ENCODE results near the gene PTGDR.
A peak's percentile ranks its signal among the peaks of the same experiment; 100 is the strongest.

Gene PTGDR

DNA sequence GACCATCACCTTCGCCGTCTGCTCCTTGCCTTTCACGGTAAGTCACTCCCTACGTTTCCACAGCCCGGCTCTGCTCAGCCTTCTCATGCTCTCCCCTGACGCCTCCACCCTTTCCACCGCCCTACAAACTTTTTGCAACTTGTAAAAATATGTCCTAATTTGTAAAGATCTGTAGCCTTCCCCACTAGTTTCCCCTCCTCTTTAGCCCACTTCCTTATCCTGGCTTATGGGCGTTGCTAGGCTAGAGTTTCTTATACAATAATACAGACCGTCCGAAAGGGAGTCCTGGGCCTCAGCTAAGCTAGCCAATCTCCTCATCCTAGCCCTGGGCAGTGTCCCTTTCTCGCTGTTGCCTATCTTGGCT, 47.8 kb downstream of the PTGDR start:
- Histone ChIP-seq H3K4me3 (peak overlapping the region; percentile 69 to 94 (median 88)), H3K9ac (peak overlapping the region; percentile 85 to 95 (median 89))

DNA sequence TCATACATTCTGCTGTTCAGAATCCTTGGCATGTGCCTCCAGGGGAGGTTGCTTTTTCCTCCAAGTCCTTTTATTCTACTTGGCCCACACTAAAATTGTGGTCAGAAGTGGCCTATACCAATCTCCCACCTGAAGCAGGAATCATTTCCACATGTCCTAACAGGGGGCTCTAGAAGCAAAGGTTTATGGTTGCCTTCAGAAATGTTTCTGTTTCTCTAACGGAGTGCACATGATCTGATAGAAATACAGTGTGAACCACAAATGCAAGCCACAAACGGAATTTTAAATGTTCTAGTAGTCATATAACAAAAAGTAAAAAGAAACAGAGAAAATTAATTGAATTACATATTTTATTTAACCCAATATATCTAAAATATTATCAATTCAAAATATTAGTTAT, 50.6 kb downstream of the PTGDR start:
- H3K4me1 ChIP-seq, result peaks cover 27 to 50% (median 37%) of the 10 kb centered on the region in 10 experiments
- peaks cover 0 to 18% (median 0%) of the 10 kb centered on the region in 11 experiments; a peak in 5 of 22 replicates for H4K20me1 ChIP-seq
- H3K36me3 ChIP-seq, result peaks cover 14 to 48% (median 44%) of the 10 kb centered on the region in 11 experiments; a peak in 21 of 22 replicates
- H3K9me3 ChIP-seq (replicated peaks in 1 of 11), result peaks cover 34 to 47% (median 44%) of the 10 kb centered on the region in 11 experiments
- peak overlapping the region in 9 of 11 experiments; percentile 87 to 96 (median 90); a peak in 19 of 22 replicates for H3K27ac ChIP-seq
- peak overlapping the region; percentile 85 to 99 (median 97) for H3K4me2 ChIP-seq
- no peaks in the 10 kb centered on the region for H3K27me3 ChIP-seq
- peak overlapping the region in 10 of 11 experiments; percentile 36 to 95 (median 88); a peak in 18 of 22 replicates for H3K9ac ChIP-seq
- TF ChIP-seq Cebpa-rat (IDR thresholded peaks at IDR 0.05), result no peak
- H3K4me3 ChIP-seq, result peak overlapping the region in 9 of 10 experiments; percentile 76 to 94 (median 88); a peak in 17 of 20 replicates

More for the DNA sequence above, 47.8 kb downstream of the PTGDR start:
- H3K4me1 ChIP-seq, result peaks cover 53 to 75% (median 64%) of the 10 kb centered on the region in 10 experiments
- H3K27ac ChIP-seq, result peak overlapping the region; percentile 78 to 96 (median 90); a peak in 21 of 22 replicates
- peaks cover 7 to 20% (median 17%) of the 10 kb centered on the region in 11 experiments for H3K9me3 ChIP-seq (replicated peaks in 1 of 11)
- H4K20me1 ChIP-seq, result peaks cover 0 to 18% (median 0%) of the 10 kb centered on the region in 11 experiments; a peak in 5 of 22 replicates
- no peaks in the 10 kb centered on the region for H3K27me3 ChIP-seq
- no peak for TF ChIP-seq Cebpa-rat (IDR thresholded peaks at IDR 0.05)
- H3K36me3 ChIP-seq, result peaks cover 0 to 21% (median 20%) of the 10 kb centered on the region in 11 experiments; a peak in 19 of 22 replicates
- H3K4me2 ChIP-seq, result peak overlapping the region; percentile 85 to 99 (median 97)

DNA sequence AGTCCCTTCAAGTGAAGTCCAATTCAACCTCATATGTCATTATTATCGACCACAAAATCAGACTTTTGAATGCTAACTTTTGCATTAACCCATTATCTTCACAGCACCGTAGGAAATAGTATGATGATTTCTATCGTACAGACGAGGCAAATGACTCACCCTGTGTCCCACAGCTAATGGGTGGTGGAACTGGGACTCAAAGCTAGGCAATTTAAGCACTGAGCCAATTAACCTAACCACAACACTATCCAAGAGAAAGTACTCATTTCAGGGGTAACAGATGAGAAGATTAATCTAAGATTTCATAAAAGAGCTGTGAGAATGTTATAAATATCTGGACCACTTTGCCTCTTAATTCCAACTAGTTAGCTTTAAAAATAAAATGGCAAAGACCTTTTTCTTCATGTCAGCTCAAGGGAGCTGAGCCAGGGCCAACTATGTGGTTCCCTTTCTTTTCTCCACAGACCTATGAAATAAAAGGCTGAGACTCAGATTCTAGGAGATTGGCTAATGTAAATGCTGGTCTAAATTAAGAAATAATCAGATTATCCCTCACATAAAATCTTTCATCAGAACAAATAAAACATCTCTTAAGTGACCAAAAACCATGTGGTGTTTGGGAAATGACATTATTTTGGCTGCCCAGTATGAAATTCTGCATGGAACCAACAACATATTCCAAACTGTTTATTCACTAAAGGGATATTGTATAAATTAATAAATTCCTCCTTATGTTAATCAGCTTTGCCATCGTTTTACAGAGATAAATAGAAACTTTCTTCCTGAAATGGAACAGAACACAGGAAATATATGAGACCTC, 51.5 kb downstream of the PTGDR start:
- H3K27me3 ChIP-seq, result no peaks in the 10 kb centered on the region
- H3K9ac ChIP-seq, result no peak overlapping the region
- peaks cover 17 to 56% (median 50%) of the 10 kb centered on the region in 11 experiments; a peak in 21 of 22 replicates for H3K36me3 ChIP-seq
- no peak for TF ChIP-seq Cebpa-rat (IDR thresholded peaks at IDR 0.05)
- H3K4me3 ChIP-seq, result peak overlapping the region in 8 of 10 experiments; percentile 85 to 94 (median 90); a peak in 12 of 20 replicates
- peak overlapping the region in 8 of 11 experiments; percentile 5 to 92 (median 89); a peak in 10 of 22 replicates for H3K27ac ChIP-seq
- H3K4me2 ChIP-seq, result peak overlapping the region; percentile 85 to 99 (median 97); a peak in 21 of 22 replicates
- H4K20me1 ChIP-seq, result peaks cover 0 to 18% (median 0%) of the 10 kb centered on the region in 11 experiments; a peak in 5 of 22 replicates
- peaks cover 36 to 53% (median 43%) of the 10 kb centered on the region in 10 experiments for H3K4me1 ChIP-seq
- H3K9me3 ChIP-seq (replicated peaks in 1 of 11), result peaks cover 42 to 57% (median 50%) of the 10 kb centered on the region in 11 experiments

DNA sequence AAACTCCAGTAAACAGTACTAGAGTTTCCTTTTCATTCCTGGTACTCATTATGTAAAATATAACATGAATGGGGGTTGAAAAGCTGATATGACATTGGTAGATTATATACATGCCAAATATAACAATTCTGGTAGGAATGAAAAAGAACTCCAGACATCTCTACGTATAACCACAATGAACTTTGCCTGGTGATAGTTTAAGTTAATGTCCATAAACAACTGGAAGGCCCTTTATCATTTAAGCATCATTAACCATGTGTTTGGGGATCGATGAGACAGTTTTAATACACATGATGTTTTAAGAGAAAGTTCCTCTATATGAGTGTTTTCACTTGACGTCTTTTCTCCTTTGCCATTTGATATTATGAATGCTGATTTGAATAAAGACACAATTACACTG, 52.4 kb downstream of the PTGDR start:
- no peak overlapping the region for H3K27ac ChIP-seq

DNA sequence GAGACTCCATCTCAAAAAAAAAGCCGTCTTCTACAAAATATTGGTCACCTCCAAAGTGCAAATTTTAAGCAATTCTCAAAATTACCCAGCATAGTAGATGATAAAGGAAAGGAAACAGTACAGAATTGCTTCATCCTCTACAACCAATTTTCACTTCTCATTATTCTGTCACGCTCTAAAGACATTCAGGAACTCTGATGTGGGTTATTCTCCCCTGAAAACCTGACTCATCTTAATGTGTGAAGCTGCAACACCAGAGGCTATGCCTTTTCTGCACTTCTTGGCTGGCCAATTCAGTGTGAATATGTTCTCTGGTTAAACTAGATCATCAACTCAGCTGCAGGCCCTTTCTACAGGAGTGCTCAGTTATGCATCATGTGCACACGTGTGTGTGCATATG, 57.6 kb downstream of the PTGDR start:
- Histone ChIP-seq H3K9ac (peak overlapping the region; percentile 57 to 77 (median 72); a peak in 21 of 22 replicates), H3K27ac (peak overlapping the region; percentile 71 to 96 (median 88); a peak in 21 of 22 replicates), H3K4me1 (peaks cover 47 to 68% (median 55%) of the 10 kb centered on the region in 10 experiments), H3K4me2 (peak overlapping the region; percentile 71 to 94 (median 86)), H3K9me3 (replicated peaks in 1 of 11) (peaks cover 36 to 48% (median 43%) of the 10 kb centered on the region in 11 experiments), H3K4me3 (peak overlapping the region in 7 of 10 experiments; percentile 22 to 63 (median 45); a peak in 12 of 20 replicates), H4K20me1 (no peaks in the 10 kb centered on the region), H3K27me3 (no peaks in the 10 kb centered on the region), H3K36me3 (peaks cover 17 to 82% (median 65%) of the 10 kb centered on the region in 11 experiments; a peak in 21 of 22 replicates)
- TF ChIP-seq Cebpa-rat (IDR thresholded peaks at IDR 0.05), result peak; percentile 60 to 98 (median 92); a peak in 21 of 22 replicates

More for the DNA sequence above, 52.4 kb downstream of the PTGDR start:
- Histone ChIP-seq H3K36me3 (peaks cover 17 to 56% (median 50%) of the 10 kb centered on the region in 11 experiments; a peak in 21 of 22 replicates), H3K4me2 (peak overlapping the region in 4 of 11 experiments; percentile 85 to 99 (median 98); a peak in 4 of 22 replicates), H3K9ac (no peak overlapping the region), H4K20me1 (peaks cover 0 to 18% (median 0%) of the 10 kb centered on the region in 11 experiments; a peak in 5 of 22 replicates), H3K27me3 (no peaks in the 10 kb centered on the region), H3K9me3 (replicated peaks in 1 of 11) (peaks cover 42 to 61% (median 51%) of the 10 kb centered on the region in 11 experiments), H3K4me1 (peaks cover 44 to 62% (median 52%) of the 10 kb centered on the region in 10 experiments), H3K4me3 (peak overlapping the region in 4 of 10 experiments; percentile 6 to 23 (median 12); a peak in 4 of 20 replicates)
- no peak for TF ChIP-seq Cebpa-rat (IDR thresholded peaks at IDR 0.05)

DNA sequence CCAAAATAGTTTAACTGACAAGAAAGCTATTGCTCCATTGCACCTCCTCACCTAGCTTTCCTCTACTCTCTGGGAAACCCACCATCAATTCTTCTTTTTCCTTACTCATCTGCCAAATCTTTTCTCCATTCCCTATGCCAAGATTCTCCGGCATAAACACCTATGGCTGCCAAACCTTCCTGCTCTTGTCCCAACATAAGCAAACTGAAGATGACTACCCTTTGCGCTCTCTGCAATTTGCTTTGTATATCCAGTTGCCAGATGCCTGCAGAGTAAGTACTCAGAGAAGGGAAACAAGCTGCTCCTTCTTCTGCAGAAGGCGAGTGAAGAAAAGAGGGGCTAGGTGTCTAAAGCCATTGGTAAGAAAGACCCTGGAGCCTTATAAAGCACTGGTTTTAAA, 58.1 kb downstream of the PTGDR start:
- H3K36me3 ChIP-seq, result peaks cover 17 to 82% (median 65%) of the 10 kb centered on the region in 11 experiments; a peak in 21 of 22 replicates
- TF ChIP-seq Cebpa-rat (IDR thresholded peaks at IDR 0.05), result no peak
- H3K4me1 ChIP-seq, result peaks cover 47 to 68% (median 55%) of the 10 kb centered on the region in 10 experiments
- H3K9me3 ChIP-seq (replicated peaks in 1 of 11), result peaks cover 31 to 48% (median 43%) of the 10 kb centered on the region in 11 experiments
- peak overlapping the region; percentile 71 to 94 (median 86) for H3K4me2 ChIP-seq
- H3K9ac ChIP-seq, result peak overlapping the region in 10 of 11 experiments; percentile 49 to 73 (median 67); a peak in 21 of 22 replicates
- peak overlapping the region; percentile 71 to 96 (median 88); a peak in 21 of 22 replicates for H3K27ac ChIP-seq
- peak overlapping the region in 4 of 10 experiments; percentile 7 to 49 (median 20); a peak in 5 of 20 replicates for H3K4me3 ChIP-seq
- H4K20me1 ChIP-seq, result no peaks in the 10 kb centered on the region
- no peaks in the 10 kb centered on the region for H3K27me3 ChIP-seq
